ENCODE results near the gene RBM39.

DNA sequence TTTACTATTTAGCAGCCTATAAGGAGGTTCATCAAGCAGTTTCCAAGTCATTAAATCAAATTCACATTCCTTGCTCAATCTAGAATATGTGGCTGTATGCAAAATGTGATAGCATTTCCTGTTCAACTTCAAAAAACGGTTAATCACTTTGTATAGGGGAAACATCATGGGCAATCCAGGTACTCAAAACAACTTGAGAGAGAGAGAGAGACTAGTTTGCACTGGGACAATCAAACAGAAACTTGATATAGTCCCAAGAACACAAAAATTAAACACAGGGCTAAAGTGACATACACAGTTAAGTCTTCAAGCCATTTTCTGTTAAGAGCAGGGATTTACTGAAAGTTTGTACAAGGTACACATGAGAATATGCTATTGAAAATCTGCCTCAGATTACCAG is 84.8 kb downstream of the RBM39 start:
- TF ChIP-seq POLR2A (IDR thresholded peaks at IDR 0.05) = no peak
- TF ChIP-seq, protein P1, sequence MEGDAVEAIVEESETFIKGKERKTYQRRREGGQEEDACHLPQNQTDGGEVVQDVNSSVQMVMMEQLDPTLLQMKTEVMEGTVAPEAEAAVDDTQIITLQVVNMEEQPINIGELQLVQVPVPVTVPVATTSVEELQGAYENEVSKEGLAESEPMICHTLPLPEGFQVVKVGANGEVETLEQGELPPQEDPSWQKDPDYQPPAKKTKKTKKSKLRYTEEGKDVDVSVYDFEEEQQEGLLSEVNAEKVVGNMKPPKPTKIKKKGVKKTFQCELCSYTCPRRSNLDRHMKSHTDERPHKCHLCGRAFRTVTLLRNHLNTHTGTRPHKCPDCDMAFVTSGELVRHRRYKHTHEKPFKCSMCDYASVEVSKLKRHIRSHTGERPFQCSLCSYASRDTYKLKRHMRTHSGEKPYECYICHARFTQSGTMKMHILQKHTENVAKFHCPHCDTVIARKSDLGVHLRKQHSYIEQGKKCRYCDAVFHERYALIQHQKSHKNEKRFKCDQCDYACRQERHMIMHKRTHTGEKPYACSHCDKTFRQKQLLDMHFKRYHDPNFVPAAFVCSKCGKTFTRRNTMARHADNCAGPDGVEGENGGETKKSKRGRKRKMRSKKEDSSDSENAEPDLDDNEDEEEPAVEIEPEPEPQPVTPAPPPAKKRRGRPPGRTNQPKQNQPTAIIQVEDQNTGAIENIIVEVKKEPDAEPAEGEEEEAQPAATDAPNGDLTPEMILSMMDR (IDR thresholded peaks at IDR 0.05) = no peak
